Panc1 (cell line): ENCODE data around the gene IP6K2.

Source experiments
- POLR2AphosphoS5 ChIP-seq: IDR thresholded peaks from 2 replicates; pipeline ENCODE4 v1.6.1; 2012; ENCODE audit warnings: mild to moderate bottlenecking, low read depth, low read length, moderate library complexity
- TF ChIP-seq, protein P1 (sequence below): fragments of 450-650 bp; IDR thresholded peaks from 2 replicates; pipeline ENCODE4 v1.5.1; 2017; ENCODE audit warnings: mild to moderate bottlenecking

DNA sequence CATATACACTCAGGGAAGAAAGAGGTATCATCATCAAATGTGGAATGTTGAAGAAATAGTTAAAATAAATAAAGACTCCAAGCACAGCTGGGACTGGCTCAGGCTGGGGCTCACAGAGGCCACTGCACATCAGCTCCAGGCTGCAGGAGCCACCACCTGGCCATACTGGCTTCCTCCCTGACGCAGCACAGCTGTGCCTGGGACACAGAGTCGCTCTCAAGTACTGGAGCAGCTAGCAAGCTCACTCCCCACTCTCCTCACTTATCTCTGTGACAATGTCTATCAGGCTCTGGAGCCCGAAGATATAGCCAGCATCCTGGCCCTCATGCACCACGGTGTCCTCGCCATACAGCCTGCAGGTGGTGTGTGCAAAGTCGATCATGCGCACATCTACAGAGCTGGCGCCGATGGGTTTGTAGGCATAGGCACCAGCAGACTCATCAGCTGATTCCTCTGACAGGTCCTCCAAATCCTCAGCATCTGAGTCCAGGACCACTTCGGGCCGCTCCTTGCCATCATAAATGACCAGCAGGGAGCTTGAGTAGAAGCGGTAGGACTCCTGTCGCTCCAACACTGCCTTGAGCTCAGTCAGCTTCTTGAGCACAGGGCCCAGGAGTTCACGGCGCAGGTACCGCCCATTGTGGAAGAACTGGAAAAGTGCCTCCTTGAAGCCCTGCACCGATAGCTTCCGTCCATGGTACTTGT lies 28.8 kb downstream of the IP6K2 start:
- TF ChIP-seq, protein P1, sequence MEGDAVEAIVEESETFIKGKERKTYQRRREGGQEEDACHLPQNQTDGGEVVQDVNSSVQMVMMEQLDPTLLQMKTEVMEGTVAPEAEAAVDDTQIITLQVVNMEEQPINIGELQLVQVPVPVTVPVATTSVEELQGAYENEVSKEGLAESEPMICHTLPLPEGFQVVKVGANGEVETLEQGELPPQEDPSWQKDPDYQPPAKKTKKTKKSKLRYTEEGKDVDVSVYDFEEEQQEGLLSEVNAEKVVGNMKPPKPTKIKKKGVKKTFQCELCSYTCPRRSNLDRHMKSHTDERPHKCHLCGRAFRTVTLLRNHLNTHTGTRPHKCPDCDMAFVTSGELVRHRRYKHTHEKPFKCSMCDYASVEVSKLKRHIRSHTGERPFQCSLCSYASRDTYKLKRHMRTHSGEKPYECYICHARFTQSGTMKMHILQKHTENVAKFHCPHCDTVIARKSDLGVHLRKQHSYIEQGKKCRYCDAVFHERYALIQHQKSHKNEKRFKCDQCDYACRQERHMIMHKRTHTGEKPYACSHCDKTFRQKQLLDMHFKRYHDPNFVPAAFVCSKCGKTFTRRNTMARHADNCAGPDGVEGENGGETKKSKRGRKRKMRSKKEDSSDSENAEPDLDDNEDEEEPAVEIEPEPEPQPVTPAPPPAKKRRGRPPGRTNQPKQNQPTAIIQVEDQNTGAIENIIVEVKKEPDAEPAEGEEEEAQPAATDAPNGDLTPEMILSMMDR: no peak
- no peak for TF ChIP-seq POLR2AphosphoS5
